Peyer's patch (tissue), 4 donors: ENCODE measurements around the gene HMGXB3. TPM values are rescaled to one million over a fixed set of nuclear protein-coding genes. Genes with fewer than 3 reads are reported as not detected.
A peak's percentile ranks its signal among the peaks of the same experiment; 100 is the strongest.

Experiments
- DNase-seq, 3 donors: peaks; one replicate each; pipeline ENCODE4 v3.0.0-alpha.2; 2017 to 2019
- H3K27ac ChIP-seq, 4 donors: fragments of 200-600 bp; sonication (generic); one replicate each; pipeline ENCODE4 v1.5.1; 2016 to 2019
- H3K27me3 ChIP-seq, 2 donors: fragments of 200-600 bp; sonication (generic); one replicate each; pipeline ENCODE4 v1.5.1; 2019
- H3K36me3 ChIP-seq, 3 donors: fragments of 200-600 bp; sonication (generic); one replicate each; pipeline ENCODE4 v1.5.1; 2016 to 2019
- H3K4me1 ChIP-seq, 4 donors: fragments of 200-600 bp; sonication (generic); one replicate each; pipeline ENCODE4 v1.5.1; 2016 to 2019
- H3K4me3 ChIP-seq, 4 donors: fragments of 200-600 bp; sonication (generic); 1 replicate in 3 of 4; 2 replicates in 1 of 4; pipeline ENCODE4 v1.5.1; 2016 to 2019; ENCODE audit warnings: mild to moderate bottlenecking in 1 of 4
- H3K9me3 ChIP-seq, 4 donors: fragments of 200-600 bp; sonication (generic); one replicate each; pipeline ENCODE4 v1.5.1; 2016 to 2019; ENCODE audit warnings: mild to moderate bottlenecking in 1 of 4
- POLR2A ChIP-seq, 2 donors: fragments of 450-650 bp; IDR thresholded peaks; one replicate each; pipeline ENCODE4 v1.5.1; 2017; ENCODE audit warnings: antibody characterized with exemption in 2 of 2, mild to moderate bottlenecking in 2 of 2, moderate library complexity in 2 of 2
- total RNA-seq, 4 donors: library from RNA; depleted of rRNA; stranded (reverse); fragments of >200 nt; gene quantifications; one replicate each; pipeline ENCODE4 v1.1.0, GENCODE V29; 2016
- TF ChIP-seq, protein P1 (sequence below), 6 experiments: fragments of 450-650 bp in 4 of 6; fragments of 200-600 bp in 2 of 6; sonication (generic) in 1 of 6; IDR thresholded peaks; one replicate each; pipeline ENCODE4 v1.5.1; 2017 to 2019; ENCODE audit warnings: antibody characterized with exemption in 6 of 6, mild to moderate bottlenecking in 3 of 6, moderate library complexity in 1 of 6

Gene HMGXB3
- total RNA-seq, 4 donors from 2014 or later = 24.3 to 45.0 (median 41.4) TPM

DNA sequence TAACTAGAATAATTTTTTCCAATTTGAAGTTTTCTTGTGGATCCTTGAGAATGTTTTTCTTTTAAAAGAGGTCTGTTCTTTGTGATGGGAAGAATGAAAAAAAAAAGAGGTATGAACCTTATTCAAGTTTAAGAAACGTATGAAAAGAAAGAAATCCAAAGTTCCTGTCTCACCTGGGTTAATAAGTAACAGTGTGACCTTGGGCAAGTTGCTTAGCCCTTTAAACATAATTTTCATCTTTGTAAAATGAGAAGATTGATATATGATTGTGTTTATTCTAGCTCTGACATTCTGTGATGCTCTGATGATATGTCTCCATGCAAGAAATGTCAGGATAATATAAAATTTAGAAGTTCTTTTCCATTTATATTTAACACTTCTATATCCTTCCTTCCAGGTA lies 20.6 kb upstream of the HMGXB3 start:
- TF ChIP-seq, protein P1, sequence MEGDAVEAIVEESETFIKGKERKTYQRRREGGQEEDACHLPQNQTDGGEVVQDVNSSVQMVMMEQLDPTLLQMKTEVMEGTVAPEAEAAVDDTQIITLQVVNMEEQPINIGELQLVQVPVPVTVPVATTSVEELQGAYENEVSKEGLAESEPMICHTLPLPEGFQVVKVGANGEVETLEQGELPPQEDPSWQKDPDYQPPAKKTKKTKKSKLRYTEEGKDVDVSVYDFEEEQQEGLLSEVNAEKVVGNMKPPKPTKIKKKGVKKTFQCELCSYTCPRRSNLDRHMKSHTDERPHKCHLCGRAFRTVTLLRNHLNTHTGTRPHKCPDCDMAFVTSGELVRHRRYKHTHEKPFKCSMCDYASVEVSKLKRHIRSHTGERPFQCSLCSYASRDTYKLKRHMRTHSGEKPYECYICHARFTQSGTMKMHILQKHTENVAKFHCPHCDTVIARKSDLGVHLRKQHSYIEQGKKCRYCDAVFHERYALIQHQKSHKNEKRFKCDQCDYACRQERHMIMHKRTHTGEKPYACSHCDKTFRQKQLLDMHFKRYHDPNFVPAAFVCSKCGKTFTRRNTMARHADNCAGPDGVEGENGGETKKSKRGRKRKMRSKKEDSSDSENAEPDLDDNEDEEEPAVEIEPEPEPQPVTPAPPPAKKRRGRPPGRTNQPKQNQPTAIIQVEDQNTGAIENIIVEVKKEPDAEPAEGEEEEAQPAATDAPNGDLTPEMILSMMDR (IDR thresholded peaks at IDR 0.05) = no peak
- TF ChIP-seq POLR2A (IDR thresholded peaks at IDR 0.05) = no peak
- H3K4me1 ChIP-seq = no peaks in the 10 kb centered on the region
- no peaks in the 10 kb centered on the region for H3K27me3 ChIP-seq
- peaks cover 0 to 52% (median 0%) of the 10 kb centered on the region in 3 donors for H3K36me3 ChIP-seq
- no peak overlapping the region for H3K27ac ChIP-seq
- H3K4me3 ChIP-seq = no peak overlapping the region
- no peak for DNase-seq
- no peaks in the 10 kb centered on the region for H3K9me3 ChIP-seq

DNA sequence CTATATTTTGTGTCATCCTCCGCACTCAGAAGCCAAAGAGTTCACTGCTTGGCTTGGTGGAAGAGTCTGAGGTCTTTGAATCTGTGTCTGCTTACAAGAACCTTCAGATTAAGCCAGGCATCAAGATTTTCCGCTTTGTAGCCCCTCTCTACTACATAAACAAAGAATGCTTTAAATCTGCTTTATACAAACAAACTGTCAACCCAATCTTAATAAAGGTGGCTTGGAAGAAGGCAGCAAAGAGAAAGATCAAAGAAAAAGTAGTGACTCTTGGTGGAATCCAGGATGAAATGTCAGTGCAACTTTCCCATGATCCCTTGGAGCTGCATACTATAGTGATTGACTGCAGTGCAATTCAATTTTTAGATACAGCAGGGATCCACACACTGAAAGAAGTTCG lies 19.3 kb upstream of the HMGXB3 start:
- DNase-seq = no peak
- Histone ChIP-seq H3K36me3 (peaks cover 0 to 56% (median 0%) of the 10 kb centered on the region in 3 donors), H3K4me3 (no peak overlapping the region), H3K4me1 (no peaks in the 10 kb centered on the region), H3K27ac (no peak overlapping the region), H3K9me3 (no peaks in the 10 kb centered on the region), H3K27me3 (no peaks in the 10 kb centered on the region)
- TF ChIP-seq POLR2A (IDR thresholded peaks at IDR 0.05) = no peak
- TF ChIP-seq, protein P1 (IDR thresholded peaks at IDR 0.05) = no peak

DNA sequence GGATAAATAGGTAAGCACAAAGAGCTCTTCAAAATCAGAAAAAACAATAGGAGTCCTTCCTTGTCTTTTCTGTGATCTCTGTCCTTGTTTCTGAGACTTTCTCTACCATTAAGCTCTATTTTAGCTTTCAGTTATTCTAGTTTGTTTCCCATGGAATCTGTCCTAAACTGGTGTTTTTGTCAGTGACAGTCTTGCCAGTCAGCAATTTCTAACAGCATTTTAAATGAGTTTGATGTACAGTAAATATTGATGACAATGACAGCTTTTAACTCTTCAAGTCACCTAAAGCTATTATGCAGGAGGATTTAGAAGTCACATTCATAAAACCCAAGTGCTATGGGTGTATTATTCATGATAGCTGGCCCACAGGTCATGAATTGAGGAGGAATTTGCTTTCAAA lies 18.0 kb upstream of the HMGXB3 start:
- no peaks in the 10 kb centered on the region for H3K27me3 ChIP-seq
- H3K27ac ChIP-seq = no peak overlapping the region
- no peaks in the 10 kb centered on the region for H3K4me1 ChIP-seq
- no peak for TF ChIP-seq POLR2A (IDR thresholded peaks at IDR 0.05)
- TF ChIP-seq, protein P1 (IDR thresholded peaks at IDR 0.05) = no peak
- no peak for DNase-seq
- H3K36me3 ChIP-seq = peaks cover 0 to 56% (median 0%) of the 10 kb centered on the region in 3 donors
- H3K9me3 ChIP-seq = no peaks in the 10 kb centered on the region
- H3K4me3 ChIP-seq = no peak overlapping the region

DNA sequence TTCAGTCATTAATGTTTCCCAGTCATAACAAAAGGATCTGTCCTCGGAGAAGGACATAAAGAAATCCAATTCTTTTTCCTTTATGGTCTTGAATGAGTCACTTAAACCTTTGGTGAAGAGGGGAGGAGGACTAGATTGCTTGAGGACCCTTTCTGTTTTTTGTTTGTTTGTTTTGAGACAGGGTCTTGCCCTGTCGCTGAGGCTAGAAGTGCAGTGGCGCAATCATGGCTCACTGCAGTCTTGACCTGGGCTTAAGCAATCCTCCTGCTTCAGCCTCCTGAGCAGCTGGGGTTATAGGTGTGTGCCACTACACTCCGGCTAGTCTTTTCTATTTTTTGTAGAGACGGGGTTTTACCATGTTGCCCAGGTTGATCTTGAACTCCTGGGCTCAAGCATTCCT lies 12.4 kb upstream of the HMGXB3 start:
- no peaks in the 10 kb centered on the region for H3K27me3 ChIP-seq
- DNase-seq = no peak
- TF ChIP-seq POLR2A (IDR thresholded peaks at IDR 0.05) = no peak
- TF ChIP-seq, protein P1 (IDR thresholded peaks at IDR 0.05) = no peak
- no peak overlapping the region for H3K27ac ChIP-seq
- no peaks in the 10 kb centered on the region for H3K9me3 ChIP-seq
- H3K4me1 ChIP-seq = peaks cover 0 to 4% (median 0%) of the 10 kb centered on the region in 4 donors
- peaks cover 0 to 17% (median 0%) of the 10 kb centered on the region in 3 donors for H3K36me3 ChIP-seq
- H3K4me3 ChIP-seq = no peak overlapping the region

DNA sequence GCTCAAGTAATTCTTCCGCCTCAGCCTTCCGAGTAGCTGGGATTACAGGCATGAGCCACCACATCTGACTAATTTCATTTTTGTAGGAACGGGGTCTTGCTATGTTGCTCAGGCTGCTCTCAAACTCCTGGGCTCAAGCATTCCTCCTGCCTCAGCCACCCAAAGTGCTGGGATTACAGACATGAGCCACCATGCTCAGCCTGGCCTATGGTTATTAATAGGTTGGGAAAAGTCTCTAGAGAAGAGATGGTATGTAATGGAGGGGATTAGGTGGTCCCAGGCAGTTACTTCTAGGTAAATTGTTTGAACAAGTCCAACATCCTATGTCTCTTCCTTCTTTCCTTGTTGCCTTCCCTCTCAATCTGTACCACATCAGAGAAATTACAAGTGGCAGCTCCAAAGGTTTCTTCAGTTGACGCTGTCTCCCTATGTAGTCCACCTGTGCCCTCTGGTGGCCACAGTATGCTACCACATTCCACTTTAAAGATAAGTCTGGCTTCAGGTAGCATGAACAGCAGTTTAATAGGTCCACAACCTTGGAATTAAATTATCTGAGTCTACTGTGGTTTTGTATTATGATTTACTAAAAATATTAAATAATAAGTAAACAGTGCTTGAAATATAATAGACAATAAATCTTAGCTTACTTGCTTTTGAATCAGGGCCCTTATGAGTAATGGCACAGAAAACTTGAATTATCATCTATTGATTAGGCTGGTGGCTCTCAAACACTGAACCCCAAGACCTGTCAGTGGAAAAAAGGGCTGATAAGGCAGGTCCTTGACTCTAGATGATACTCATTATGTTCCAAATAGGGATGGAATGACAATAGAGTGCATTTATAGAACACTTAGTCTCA lies 9.8 kb upstream of the HMGXB3 start:
- Histone ChIP-seq H3K27me3 (no peaks in the 10 kb centered on the region), H3K9me3 (no peaks in the 10 kb centered on the region), H3K4me3 (no peak overlapping the region), H3K36me3 (peaks cover 0 to 4% (median 0%) of the 10 kb centered on the region in 3 donors), H3K4me1 (peaks cover 0 to 4% (median 0%) of the 10 kb centered on the region in 4 donors), H3K27ac (no peak overlapping the region)
- TF ChIP-seq POLR2A (IDR thresholded peaks at IDR 0.05) = no peak
- TF ChIP-seq, protein P1 (IDR thresholded peaks at IDR 0.05) = peak; percentile 76 to 99 (median 96)
- DNase-seq = peak; percentile 70 to 92 (median 78)
